Astrocyte (in vitro differentiated cells and primary cell): ENCODE results near the gene RAP1A.

Experiments used
- CTCF ChIP-seq: IDR thresholded peaks from 2 replicates; pipeline ENCODE4 v1.5.1; 2011; ENCODE audit warnings: low read depth, mild to moderate bottlenecking, inconsistent platforms, low read length, moderate library complexity; ENCODE audit not compliant: insufficient read depth
- EZH2 ChIP-seq: IDR thresholded peaks from 2 replicates; pipeline ENCODE4 v1.6.1; 2012; ENCODE audit warnings: mild to moderate bottlenecking, low read length, inconsistent platforms; ENCODE audit not compliant: insufficient read depth

GRCh38 chr1:111737216-111738132 lies 117.9 kb downstream of the RAP1A start:
- TF ChIP-seq CTCF, result no peak
- no peak for TF ChIP-seq EZH2
